HepG2 (cell line): ENCODE measurements around the gene PCNP. TPM values are rescaled to one million over a fixed set of nuclear protein-coding genes. Genes with fewer than 3 reads are reported as not detected.

Experiments
- BRD4 ChIP-seq: sonication (generic); formaldehyde crosslinking; IDR thresholded peaks from 2 replicates; pipeline ENCODE4 v1.4.0; 2020; ENCODE audit warnings: missing genetic modification reagents
- CHD4 ChIP-seq: fragments of 200-600 bp; sonication (generic); IDR thresholded peaks from 2 replicates; pipeline ENCODE4 v1.7.0; 2017; ENCODE audit warnings: mild to moderate bottlenecking, low read length, borderline replicate concordance
- FOXO1 ChIP-seq: sonication (generic); formaldehyde crosslinking; IDR thresholded peaks from 2 replicates; pipeline ENCODE4 v1.4.0; 2020; ENCODE audit warnings: missing genetic modification reagents
- KDM6A ChIP-seq: IDR thresholded peaks from 2 replicates; pipeline ENCODE4 v1.6.1; 2016; ENCODE audit warnings: low read depth
- KLF11 ChIP-seq: IDR thresholded peaks from 2 replicates; pipeline ENCODE4 v1.6.1; 2016; ENCODE audit warnings: missing compliant biosample characterization
- MED1 ChIP-seq: sonication (generic); formaldehyde crosslinking; IDR thresholded peaks from 2 replicates; pipeline ENCODE4 v1.4.0; 2020; ENCODE audit warnings: missing genetic modification reagents
- MXI1 ChIP-seq: IDR thresholded peaks from 3 replicates; pipeline ENCODE4 v1.6.1; 2012; ENCODE audit warnings: low read depth, low read length, inconsistent platforms, borderline replicate concordance
- PHB2 ChIP-seq: fragments of 450-650 bp; IDR thresholded peaks from 2 replicates; pipeline ENCODE4 v1.6.1; 2018; ENCODE audit not compliant: partially characterized antibody
- PRDM15 ChIP-seq: sonication (generic); formaldehyde crosslinking; IDR thresholded peaks from 2 replicates; pipeline ENCODE4 v1.4.0; 2020; ENCODE audit warnings: missing genetic modification reagents
- RARA ChIP-seq: IDR thresholded peaks from 2 replicates; pipeline ENCODE4 v1.6.1; 2016; ENCODE audit warnings: missing genetic modification reagents, missing compliant biosample characterization
- RBM39 ChIP-seq: fragments of 200-400 bp; formaldehyde crosslinking; IDR thresholded peaks from one replicate; pipeline ENCODE4 v1.6.1; 2018; ENCODE audit warnings: antibody characterized with exemption, mild to moderate bottlenecking, low read depth, low read length; ENCODE audit not compliant: poor library complexity, severe bottlenecking
- SIX4 ChIP-seq: sonication (generic); formaldehyde crosslinking; IDR thresholded peaks from 2 replicates; pipeline ENCODE4 v1.4.0; 2020; ENCODE audit warnings: missing genetic modification reagents
- TBL1XR1 ChIP-seq: fragments of 150-350 bp; IDR thresholded peaks from 2 replicates; pipeline ENCODE4 v1.6.1; 2014; ENCODE audit warnings: borderline replicate concordance, low read length; ENCODE audit not compliant: partially characterized antibody
- THAP11 ChIP-seq: IDR thresholded peaks from 2 replicates; pipeline ENCODE4 v1.6.1; 2016; ENCODE audit warnings: missing biosample characterization, missing genetic modification reagents
- ZNF230 ChIP-seq: sonication (generic); formaldehyde crosslinking; IDR thresholded peaks from 2 replicates; pipeline ENCODE4 v1.4.0; 2020; ENCODE audit warnings: mild to moderate bottlenecking, missing genetic modification reagents
- ZNF354B ChIP-seq: sonication (generic); formaldehyde crosslinking; IDR thresholded peaks from 2 replicates; pipeline ENCODE4 v1.8.0; 2022; ENCODE audit warnings: mild to moderate bottlenecking, missing genetic modification reagents
- ZNF619 ChIP-seq: sonication (generic); formaldehyde crosslinking; IDR thresholded peaks from 2 replicates; pipeline ENCODE4 v1.4.0; 2020; ENCODE audit warnings: mild to moderate bottlenecking, missing genetic modification reagents
- ZNF713 ChIP-seq: sonication (generic); formaldehyde crosslinking; IDR thresholded peaks from 2 replicates; pipeline ENCODE4 v1.4.0; 2020; ENCODE audit warnings: mild to moderate bottlenecking, missing genetic modification reagents
- ZUFSP ChIP-seq: sonication (generic); formaldehyde crosslinking; IDR thresholded peaks from 2 replicates; pipeline ENCODE4 v1.9.0; 2021; ENCODE audit warnings: missing genetic modification reagents, mild to moderate bottlenecking, borderline replicate concordance
- polyA plus RNA-seq, 8 experiments: library from polyadenylated mRNA; depleted of rRNA in 3 of 8; stranded (reverse) in 7 of 8; unstranded in 1 of 8; fragments of >200 nt; fragmentation: Illumina TruSeq in 4 of 8; extraction: Trizol in 4 of 8; gene quantifications; 2 replicates each; pipeline versions ENCODE4 v1.2.1 to v1.2.3, GENCODE V29; 2011 to 2016; ENCODE audit warnings: low read depth in 4 of 8, missing spikeins in 1 of 8, mixed read lengths in 1 of 8; ENCODE audit not compliant: insufficient read depth in 1 of 8
- total RNA-seq, 5 experiments: library from RNA; depleted of rRNA; stranded (reverse); fragments of >200 nt; fragmentation: Illumina TruSeq; extraction: Trizol; gene quantifications; 2 replicates each; pipeline ENCODE4 v1.2.3, GENCODE V29; 2016; ENCODE audit warnings: low read depth in 1 of 5
- TF ChIP-seq, protein P1 (sequence below): sonication (generic); formaldehyde crosslinking; conservative IDR thresholded peaks from 2 replicates; pipeline ENCODE4 v1.4.0; 2020; ENCODE audit warnings: missing genetic modification reagents
- TF ChIP-seq, protein P2 (sequence below): sonication (generic); formaldehyde crosslinking; IDR thresholded peaks from 2 replicates; pipeline ENCODE4 v1.4.0; 2020; ENCODE audit warnings: mild to moderate bottlenecking, missing genetic modification reagents

Gene PCNP
- total and polyA plus RNA-seq, 2 of the 13 experiments (the other 11 are each of a cell fraction or from before 2014, with no cell fraction given): 44.1 to 78.2 TPM

DNA sequence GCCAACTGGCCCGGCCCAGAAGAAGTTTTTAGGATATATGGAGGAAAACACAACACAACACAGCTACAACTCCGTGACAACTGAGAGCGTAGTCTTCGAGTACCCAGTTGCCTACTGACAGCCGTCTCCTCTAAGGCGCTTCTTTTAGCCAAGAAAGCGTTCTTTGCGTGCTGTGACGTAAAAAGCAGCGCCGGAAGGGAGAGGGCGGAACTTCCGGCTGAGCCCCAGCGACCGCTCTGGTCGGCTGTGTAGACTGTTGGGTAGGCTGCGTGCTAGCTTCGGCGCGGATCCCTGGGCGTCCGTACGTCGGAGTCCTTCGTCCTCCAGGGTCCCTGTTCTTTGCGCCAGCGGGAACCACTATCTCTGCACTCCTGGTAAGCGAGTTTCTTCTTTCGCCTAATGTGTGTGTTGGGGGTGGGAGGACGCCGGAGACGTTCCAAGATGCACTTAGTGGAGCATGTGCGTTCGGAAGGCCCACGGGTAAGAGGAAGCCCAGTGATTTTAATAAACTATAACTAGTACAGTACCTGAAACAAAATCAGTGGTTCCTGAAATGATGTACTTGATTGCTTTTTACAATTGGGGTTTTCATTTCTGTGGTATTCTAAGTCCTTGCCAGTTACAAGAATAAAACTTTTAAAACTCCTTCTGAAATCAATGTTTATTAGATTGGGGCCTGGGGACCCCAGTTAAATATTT is 12.2 kb upstream of the PCNP start, which contains the start of gene TRMT10C (continued):
- peak; percentile 42; the same call in 1 of the 2 replicates for TF ChIP-seq KLF11 (CRISPR knock-in tag)
- no peak for TF ChIP-seq ZNF713 (CRISPR knock-in tag)
- TF ChIP-seq CHD4: no peak
- TF ChIP-seq THAP11 (CRISPR knock-in tag): peak; percentile 92
- peak; percentile 80 for TF ChIP-seq MED1 (CRISPR knock-in tag)
- no peak for TF ChIP-seq ZNF354B (CRISPR knock-in tag)
- peak; percentile 45; the same call in 1 of the 2 replicates for TF ChIP-seq SIX4 (CRISPR knock-in tag)
- peak; percentile 65; the same call in 1 of the 2 replicates for TF ChIP-seq ZNF619 (CRISPR knock-in tag)
- 0 out of 2 replicates have a peak, but pooled peaks have one; percentile 33 for TF ChIP-seq PRDM15
- peak; percentile 86; the same call in 1 of the 3 replicates for TF ChIP-seq MXI1
- TF ChIP-seq ZNF230: peak; percentile 36; the same call in 1 of the 2 replicates
- TF ChIP-seq, protein P1, sequence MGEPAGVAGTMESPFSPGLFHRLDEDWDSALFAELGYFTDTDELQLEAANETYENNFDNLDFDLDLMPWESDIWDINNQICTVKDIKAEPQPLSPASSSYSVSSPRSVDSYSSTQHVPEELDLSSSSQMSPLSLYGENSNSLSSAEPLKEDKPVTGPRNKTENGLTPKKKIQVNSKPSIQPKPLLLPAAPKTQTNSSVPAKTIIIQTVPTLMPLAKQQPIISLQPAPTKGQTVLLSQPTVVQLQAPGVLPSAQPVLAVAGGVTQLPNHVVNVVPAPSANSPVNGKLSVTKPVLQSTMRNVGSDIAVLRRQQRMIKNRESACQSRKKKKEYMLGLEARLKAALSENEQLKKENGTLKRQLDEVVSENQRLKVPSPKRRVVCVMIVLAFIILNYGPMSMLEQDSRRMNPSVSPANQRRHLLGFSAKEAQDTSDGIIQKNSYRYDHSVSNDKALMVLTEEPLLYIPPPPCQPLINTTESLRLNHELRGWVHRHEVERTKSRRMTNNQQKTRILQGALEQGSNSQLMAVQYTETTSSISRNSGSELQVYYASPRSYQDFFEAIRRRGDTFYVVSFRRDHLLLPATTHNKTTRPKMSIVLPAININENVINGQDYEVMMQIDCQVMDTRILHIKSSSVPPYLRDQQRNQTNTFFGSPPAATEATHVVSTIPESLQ (CRISPR knock-in tag): no peak
- TF ChIP-seq BRD4 (CRISPR knock-in tag): peak; percentile 48
- TF ChIP-seq RARA (CRISPR knock-in tag): peak; percentile 56; the same call in 1 of the 2 replicates
- no peak for TF ChIP-seq KDM6A
- TF ChIP-seq, protein P2, sequence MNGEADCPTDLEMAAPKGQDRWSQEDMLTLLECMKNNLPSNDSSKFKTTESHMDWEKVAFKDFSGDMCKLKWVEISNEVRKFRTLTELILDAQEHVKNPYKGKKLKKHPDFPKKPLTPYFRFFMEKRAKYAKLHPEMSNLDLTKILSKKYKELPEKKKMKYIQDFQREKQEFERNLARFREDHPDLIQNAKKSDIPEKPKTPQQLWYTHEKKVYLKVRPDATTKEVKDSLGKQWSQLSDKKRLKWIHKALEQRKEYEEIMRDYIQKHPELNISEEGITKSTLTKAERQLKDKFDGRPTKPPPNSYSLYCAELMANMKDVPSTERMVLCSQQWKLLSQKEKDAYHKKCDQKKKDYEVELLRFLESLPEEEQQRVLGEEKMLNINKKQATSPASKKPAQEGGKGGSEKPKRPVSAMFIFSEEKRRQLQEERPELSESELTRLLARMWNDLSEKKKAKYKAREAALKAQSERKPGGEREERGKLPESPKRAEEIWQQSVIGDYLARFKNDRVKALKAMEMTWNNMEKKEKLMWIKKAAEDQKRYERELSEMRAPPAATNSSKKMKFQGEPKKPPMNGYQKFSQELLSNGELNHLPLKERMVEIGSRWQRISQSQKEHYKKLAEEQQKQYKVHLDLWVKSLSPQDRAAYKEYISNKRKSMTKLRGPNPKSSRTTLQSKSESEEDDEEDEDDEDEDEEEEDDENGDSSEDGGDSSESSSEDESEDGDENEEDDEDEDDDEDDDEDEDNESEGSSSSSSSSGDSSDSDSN (CRISPR knock-in tag): peak; percentile 70
- TF ChIP-seq ZUFSP (CRISPR knock-in tag): no peak
- TF ChIP-seq TBL1XR1: no peak
- peak; percentile 74 for TF ChIP-seq FOXO1 (CRISPR knock-in tag)
- TF ChIP-seq PHB2: no peak
- peak; percentile 30 for TF ChIP-seq RBM39
